Measurements from ENCODE around the gene TRABD. TPM values are rescaled to one million over a fixed set of nuclear protein-coding genes. Genes with fewer than 3 reads are reported as not detected.

TRABD gene
- total RNA-seq, 1 donor = 21.6 TPM

DNA sequence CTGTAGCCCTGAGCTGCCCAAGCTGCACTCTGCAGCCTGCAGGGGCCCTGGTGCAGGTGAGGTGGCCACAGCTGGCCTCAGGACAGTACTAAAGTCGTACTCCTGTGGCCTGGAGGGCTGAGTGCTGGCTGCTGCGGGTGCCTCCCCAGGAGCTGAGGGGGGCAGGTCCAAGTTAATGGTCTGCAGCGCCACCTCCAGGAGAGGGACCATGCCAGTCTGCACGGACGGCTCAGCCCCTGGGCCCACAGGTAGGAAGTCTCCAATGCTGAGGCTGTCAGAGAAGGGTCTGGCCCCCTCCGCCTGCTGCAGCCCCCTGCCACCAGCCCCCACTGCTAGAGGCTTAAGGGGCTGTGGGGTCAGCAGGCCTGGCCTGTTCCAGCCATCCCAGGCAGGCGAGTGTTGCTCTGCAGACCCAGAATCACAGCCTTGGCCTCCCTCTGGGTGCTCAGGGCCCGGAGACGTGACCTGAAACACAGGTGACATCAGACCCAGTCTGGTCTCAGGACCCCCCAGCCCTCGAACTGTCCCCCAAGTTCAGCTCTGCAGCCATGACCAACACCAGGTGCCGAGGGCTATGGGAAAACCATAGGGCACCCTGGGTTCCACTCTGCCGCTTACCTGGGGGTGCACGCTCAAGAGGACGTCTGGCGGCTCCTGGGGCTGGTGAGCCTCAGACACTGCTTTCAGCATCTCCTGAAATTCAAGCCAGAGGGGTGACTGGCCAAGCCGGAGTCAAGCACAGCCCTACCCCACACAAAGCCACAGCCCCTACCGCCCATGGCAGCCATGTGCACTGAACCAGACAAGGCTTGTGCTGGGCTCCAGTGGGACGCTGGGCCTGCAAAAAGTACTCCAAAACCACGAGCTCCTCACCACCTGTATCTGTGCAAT, 35.9 kb downstream of the TRABD start:
- H3K4me3 ChIP-seq (ENCODE audit: low read depth, low read length) = no peak overlapping the region
- no peak for DNase-seq (ENCODE audit: low read depth)
- TF ChIP-seq, protein P1, sequence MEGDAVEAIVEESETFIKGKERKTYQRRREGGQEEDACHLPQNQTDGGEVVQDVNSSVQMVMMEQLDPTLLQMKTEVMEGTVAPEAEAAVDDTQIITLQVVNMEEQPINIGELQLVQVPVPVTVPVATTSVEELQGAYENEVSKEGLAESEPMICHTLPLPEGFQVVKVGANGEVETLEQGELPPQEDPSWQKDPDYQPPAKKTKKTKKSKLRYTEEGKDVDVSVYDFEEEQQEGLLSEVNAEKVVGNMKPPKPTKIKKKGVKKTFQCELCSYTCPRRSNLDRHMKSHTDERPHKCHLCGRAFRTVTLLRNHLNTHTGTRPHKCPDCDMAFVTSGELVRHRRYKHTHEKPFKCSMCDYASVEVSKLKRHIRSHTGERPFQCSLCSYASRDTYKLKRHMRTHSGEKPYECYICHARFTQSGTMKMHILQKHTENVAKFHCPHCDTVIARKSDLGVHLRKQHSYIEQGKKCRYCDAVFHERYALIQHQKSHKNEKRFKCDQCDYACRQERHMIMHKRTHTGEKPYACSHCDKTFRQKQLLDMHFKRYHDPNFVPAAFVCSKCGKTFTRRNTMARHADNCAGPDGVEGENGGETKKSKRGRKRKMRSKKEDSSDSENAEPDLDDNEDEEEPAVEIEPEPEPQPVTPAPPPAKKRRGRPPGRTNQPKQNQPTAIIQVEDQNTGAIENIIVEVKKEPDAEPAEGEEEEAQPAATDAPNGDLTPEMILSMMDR (IDR thresholded peaks at IDR 0.05; ENCODE audit: insufficient read depth, low read depth, low read length) = no peak

DNA sequence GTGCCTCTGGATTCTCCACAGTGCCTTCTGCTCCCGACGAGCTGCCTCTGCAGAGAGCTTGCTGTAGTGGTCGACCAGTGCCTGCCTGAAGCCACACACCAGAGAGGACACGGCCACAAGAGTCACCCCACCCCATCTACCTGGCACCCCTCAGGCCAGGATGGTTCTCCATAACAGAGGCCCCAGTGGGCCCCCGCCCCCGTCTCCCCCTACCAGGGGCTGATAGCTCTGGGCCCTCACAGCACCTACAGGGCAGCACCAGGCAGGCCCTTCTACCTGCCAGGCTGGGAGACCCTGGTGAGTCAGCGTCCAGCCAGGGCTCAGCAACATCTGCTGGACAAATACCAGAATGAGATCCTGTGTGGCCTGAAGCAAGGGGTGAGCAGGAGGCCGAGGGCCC, 36.8 kb downstream of the TRABD start:
- no peak for DNase-seq (ENCODE audit: low read depth)
- TF ChIP-seq, protein P1 (IDR thresholded peaks at IDR 0.05; ENCODE audit: insufficient read depth, low read depth, low read length) = no peak
- no peak overlapping the region for H3K4me3 ChIP-seq (ENCODE audit: low read depth, low read length)

DNA sequence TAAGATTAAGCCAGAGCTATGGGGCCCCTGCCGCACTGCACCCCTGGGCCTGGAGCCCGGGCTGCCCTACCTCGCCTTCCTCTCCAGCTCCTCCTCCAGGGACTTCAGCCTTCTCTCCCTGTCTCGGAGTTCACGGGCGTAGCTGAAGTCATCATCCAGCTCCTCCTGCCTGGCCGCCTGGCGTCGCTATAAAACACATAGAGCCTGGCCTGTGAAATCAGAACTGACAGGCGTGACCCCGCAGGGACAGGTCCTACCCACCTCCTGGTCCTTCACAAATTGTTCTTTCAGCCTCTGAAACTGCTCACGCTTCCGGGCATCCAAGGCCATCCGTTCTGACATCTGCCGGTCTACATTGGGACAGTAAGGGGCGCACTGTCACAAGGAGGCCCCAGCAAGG, 38.4 kb downstream of the TRABD start:
- TF ChIP-seq, protein P1 (IDR thresholded peaks at IDR 0.05; ENCODE audit: insufficient read depth, low read depth, low read length) = no peak
- no peak overlapping the region for H3K4me3 ChIP-seq (ENCODE audit: low read depth, low read length)
- no peak for DNase-seq (ENCODE audit: low read depth)

DNA sequence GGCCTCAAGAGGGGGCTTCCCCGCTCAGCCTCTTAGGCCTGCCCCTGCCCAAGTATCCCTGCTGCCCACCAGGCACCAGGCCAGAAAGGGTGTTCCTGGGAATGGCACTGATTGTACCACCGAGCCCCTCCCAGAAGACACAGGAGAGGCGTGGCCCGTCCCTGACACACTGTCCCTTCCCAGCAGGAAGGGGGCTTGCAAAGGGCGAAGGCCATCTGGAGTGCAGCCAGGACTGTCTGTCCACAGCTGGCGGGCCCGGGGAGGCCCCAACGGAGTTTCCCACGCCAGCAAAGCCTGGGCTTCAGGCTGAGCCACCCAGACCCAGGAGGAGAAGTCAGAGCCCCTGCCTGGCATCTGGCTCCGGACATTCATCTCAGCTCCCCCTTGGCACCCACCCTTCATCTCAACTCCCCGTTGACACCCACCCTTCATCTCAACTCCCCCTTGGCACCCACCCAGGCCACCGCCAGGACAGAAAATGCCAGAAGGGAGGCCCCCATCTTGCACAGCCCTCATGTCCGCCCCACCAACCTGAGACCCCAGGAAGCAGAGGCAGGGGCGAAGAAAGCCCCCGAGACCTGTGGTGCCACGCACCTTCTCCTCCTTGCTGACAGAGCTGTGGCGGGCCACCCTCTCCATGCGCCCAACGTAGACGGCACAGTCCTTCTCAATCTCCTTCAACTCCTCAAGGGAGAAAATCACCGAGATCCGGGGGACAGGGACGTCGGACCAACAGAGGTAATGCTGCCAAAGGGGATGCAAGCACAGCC, 39.7 kb downstream of the TRABD start:
- TF ChIP-seq, protein P1 (IDR thresholded peaks at IDR 0.05; ENCODE audit: insufficient read depth, low read depth, low read length) = no peak
- H3K4me3 ChIP-seq (ENCODE audit: low read depth, low read length) = no peak overlapping the region
- DNase-seq (ENCODE audit: low read depth) = no peak

DNA sequence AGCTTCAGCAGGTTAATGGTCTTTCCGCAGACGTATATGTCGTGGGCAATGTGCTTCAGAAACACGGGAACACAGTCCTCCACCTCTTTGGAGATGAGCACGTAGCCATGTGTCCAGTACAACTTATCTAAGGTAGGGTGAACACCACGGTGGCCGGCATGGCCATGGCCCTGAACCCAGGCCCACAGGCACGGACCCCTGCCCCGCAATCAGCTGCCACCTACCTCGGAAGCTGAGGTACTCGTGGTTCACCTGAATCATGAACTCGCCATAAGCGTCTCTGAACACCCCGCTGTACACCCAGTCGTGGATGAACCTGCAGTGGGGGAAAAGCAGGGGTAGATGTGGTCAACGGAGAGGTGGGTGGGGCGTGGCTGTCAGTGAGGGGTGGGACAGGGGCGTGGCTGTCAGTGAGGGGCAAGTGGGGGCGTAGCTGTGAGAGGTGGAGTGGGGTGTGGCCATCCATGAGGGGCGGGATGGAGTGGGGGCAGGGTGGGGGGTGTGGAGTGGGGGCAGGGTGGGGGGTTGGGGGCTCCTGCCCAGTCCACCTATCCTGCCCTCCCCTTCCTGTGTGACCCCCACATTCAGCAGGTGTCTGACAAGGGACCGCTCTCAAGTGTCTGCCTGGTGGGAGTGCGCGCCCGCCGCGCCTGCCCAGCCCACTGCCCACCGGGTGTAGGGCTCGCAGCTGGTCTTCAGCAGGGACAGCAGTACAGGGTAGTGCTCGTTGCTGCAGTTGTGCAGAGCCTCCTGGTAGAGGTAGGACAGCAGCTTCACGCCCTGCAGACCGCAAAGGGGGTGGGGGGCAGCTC, 40.6 kb downstream of the TRABD start:
- no peak overlapping the region for H3K4me3 ChIP-seq (ENCODE audit: low read depth, low read length)
- TF ChIP-seq, protein P1 (IDR thresholded peaks at IDR 0.05; ENCODE audit: insufficient read depth, low read depth, low read length) = no peak
- no peak for DNase-seq (ENCODE audit: low read depth)

DNA sequence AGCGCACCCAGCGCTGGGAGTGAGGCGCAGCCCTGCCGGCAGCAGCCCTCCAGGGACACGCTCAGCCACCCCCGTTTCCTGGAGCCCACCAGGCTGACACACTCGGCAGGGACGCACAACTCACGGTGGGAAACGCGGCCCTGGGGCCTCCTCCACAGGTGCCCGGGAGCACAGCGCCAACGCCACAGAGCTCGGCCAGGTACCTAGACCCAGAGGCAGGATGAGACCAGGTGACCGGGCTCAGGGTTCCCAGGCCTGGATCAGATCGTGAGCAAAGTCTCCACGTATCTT, 41.1 kb downstream of the TRABD start:
- DNase-seq (ENCODE audit: low read depth) = no peak
- TF ChIP-seq, protein P1 (IDR thresholded peaks at IDR 0.05; ENCODE audit: insufficient read depth, low read depth, low read length) = no peak
- H3K4me3 ChIP-seq (ENCODE audit: low read depth, low read length) = no peak overlapping the region
